ENCODE measurements around the gene UTP18.

- TF ChIP-seq, protein P1, sequence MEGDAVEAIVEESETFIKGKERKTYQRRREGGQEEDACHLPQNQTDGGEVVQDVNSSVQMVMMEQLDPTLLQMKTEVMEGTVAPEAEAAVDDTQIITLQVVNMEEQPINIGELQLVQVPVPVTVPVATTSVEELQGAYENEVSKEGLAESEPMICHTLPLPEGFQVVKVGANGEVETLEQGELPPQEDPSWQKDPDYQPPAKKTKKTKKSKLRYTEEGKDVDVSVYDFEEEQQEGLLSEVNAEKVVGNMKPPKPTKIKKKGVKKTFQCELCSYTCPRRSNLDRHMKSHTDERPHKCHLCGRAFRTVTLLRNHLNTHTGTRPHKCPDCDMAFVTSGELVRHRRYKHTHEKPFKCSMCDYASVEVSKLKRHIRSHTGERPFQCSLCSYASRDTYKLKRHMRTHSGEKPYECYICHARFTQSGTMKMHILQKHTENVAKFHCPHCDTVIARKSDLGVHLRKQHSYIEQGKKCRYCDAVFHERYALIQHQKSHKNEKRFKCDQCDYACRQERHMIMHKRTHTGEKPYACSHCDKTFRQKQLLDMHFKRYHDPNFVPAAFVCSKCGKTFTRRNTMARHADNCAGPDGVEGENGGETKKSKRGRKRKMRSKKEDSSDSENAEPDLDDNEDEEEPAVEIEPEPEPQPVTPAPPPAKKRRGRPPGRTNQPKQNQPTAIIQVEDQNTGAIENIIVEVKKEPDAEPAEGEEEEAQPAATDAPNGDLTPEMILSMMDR (IDR thresholded peaks at IDR 0.05; ENCODE audit: low read depth, low read length, missing input control), result no peak
- no peak for TF ChIP-seq TAF1 (conservative IDR thresholded peaks at IDR 0.05)
- TF ChIP-seq, protein P2, sequence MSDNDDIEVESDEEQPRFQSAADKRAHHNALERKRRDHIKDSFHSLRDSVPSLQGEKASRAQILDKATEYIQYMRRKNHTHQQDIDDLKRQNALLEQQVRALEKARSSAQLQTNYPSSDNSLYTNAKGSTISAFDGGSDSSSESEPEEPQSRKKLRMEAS (IDR thresholded peaks at IDR 0.05), result no peak
- no peak for TF ChIP-seq GABPA (IDR thresholded peaks at IDR 0.05 in 1 of 2, conservative IDR thresholded peaks at IDR 0.05 in 1 of 2)
- no peak for TF ChIP-seq FOXA1 (IDR thresholded peaks at IDR 0.05)
- no peak for TF ChIP-seq YY1 (IDR thresholded peaks at IDR 0.05)
- TF ChIP-seq, protein P3, sequence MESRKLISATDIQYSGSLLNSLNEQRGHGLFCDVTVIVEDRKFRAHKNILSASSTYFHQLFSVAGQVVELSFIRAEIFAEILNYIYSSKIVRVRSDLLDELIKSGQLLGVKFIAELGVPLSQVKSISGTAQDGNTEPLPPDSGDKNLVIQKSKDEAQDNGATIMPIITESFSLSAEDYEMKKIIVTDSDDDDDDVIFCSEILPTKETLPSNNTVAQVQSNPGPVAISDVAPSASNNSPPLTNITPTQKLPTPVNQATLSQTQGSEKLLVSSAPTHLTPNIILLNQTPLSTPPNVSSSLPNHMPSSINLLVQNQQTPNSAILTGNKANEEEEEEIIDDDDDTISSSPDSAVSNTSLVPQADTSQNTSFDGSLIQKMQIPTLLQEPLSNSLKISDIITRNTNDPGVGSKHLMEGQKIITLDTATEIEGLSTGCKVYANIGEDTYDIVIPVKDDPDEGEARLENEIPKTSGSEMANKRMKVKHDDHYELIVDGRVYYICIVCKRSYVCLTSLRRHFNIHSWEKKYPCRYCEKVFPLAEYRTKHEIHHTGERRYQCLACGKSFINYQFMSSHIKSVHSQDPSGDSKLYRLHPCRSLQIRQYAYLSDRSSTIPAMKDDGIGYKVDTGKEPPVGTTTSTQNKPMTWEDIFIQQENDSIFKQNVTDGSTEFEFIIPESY (IDR thresholded peaks at IDR 0.05), result no peak
Observed at GRCh38 chr17:51272812-51273211, 12.5 kb downstream of the UTP18 start.
